HL-60/S4 treated with phorbol 12-myristate 13-acetate at 8.2 ng/mL for 4 days and 3 days (cell line): ENCODE results near the gene SETMAR.
"Not testable (repeated sequence)": the region's sequence is repeated elsewhere in the genome, so short reads cannot be mapped to it uniquely, and the experiment has no call there.

Source experiments
- in situ Hi-C: fragments of 300-500 bp; cut with MboI; formaldehyde crosslinking; loops from 2 replicates; pipeline ENCODE4 v1.15.0; 2022; ENCODE audit warnings: low sequenced_read_pairs

Gene SETMAR

DNA sequence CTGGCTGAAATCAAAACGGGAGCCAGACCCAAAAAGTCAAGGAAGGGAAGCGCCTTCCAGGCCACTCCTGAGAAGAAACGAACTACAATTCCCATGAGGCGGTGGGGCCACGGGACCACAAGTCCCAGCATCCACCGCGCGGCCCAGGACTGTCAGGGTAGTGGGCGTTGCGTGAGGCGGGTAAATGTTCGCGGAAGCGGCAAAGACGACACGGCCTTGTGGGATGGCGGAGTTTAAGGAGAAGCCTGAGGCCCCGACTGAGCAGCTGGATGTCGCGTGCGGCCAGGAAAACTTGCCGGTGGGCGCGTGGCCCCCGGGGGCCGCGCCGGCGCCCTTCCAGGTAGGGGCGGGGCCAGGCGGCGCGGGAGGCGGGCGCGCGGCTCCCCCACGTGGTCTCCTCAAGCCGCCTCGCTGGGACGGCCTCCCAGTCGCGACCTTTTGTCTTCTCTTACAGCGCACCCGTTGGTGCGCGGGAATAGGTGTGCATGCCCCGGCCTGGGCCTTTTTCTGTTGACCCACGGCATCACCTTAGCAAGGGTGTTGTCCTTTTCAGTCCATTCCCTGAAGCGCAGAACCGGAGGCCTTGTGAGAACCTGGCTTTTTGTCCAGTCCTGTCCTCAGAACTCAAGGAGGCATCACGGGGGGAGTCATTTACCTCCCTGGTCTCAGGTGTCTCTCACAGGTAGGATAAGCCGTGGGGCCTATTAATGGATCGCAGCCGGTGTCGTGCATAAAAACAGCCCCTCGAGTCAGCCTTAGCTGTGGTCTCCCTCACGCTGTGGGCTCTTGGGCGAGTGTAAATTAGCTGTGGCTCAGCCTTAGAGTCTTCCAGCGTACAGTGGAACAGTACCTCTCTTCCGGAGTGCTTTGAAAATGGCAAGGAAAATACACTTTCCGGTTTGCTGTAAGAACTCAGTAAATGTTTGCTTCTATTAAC lies at the start of gene SETMAR:
TSS of gene SETMAR (plus strand) at position 183 of the 937 bp plus-strand sequence. CDS start at position 185, 2 bp downstream.
- in situ Hi-C loops: no loop called here

DNA sequence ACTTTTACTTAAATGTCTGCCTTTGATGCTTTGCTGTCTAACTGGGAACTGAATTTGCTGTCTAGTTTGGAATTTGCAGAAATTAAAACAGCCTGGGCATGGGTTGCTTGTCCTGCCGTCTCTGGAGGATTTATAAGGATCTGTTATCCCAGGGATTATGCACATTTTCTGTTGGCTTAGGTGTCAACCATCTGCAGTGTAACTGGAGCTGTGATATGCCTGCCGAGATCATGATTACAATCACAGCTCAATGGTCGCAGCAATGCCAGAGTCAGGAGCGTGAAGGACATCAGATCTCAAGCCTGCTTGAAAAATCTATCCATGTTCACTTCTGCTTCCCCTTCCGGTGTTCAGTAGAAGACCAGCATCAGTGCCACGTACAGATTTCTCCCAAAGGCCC lies 41.8 kb upstream of the SETMAR start:
- in situ Hi-C loops: no loop called here

DNA sequence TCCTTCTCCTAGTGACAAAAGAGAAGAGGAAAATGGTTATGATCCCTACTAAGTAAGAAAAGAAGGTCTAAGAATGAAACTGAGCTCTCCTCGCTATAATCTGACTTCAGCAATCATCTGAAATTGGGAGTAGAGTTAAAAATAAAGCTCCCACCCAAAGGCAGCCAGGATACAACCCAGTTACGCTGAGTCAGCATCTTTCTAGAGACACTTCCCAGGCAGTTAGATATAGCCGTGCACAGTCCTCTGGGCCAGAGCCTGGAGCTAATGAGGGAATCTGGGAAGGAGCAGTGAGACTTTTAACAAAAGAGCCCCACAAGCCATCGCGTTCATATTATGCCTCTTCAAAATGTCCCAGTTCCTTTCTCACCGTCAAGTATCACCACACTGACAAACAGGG lies 39.1 kb upstream of the SETMAR start:
- in situ Hi-C loops: no loop called here

DNA sequence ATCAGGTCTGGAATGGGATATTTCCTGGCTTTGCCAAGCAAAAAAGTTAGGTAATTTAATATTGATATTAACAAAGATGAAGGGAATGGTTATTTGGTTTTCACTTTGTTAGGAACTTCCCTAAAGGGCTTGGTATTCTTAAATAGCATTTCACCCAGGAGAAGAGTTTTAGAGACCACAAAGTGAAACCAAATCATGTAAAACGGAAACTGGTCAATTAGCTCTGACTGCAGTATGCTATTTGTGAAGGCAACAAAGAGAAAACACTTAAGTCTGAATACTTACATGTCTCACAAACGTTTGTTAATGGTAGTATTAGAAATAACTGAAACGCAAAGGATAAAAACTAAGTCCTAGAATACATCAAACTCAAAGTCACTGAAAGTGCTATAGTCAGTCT lies 32.4 kb upstream of the SETMAR start:
- in situ Hi-C loops: no loop called here

DNA sequence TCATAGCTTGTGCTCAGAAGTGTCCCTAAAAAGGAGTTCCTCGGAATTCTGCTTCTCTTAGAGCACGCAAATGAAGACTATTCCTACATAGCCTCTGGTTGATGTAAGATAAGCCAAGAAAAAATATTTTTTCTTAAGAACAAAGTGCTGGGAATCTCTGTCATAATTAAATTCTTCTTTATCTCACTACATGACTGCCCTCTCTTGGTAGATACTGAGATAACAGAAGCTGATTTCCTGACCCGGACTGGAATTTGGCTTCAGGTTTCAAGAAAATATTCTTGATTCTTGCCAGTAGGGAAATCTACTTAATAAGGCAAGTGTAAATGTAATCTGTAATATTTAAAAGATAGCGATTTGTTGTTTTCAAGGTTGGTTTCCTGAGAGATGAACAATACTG lies 31.3 kb upstream of the SETMAR start:
- in situ Hi-C loops: no loop called here

DNA sequence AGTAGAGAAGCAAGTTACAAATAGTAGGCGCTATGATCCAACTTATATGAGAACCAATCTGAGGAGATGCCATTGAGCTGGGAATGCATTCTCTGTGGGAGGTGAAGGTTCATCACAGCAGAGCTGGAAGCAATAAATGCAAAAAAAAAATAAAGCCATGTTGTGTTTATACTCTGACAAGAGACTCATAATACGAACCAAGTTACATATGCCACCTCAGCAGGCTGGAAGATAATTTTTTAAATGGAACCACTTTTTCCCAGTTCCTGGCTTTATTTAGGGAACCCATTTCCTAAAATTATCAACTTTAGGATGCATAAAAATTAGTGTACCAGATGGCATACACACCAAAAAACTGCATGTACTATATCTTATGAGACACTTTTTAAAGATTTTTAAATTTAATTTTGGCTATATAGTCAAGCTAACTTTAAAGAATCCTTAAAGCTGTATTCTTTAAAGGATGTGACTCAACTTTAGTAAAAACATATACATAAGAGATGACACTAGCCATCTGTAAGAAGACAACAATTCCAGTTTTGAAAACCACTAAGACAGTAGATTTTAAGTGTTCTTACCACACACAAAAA lies 23.6 kb upstream of the SETMAR start:
- in situ Hi-C loops: loop anchor here (25.0 kb wide), 1 partner anchor 1092 kb away; the partner anchor contains the start of gene CRBN

DNA sequence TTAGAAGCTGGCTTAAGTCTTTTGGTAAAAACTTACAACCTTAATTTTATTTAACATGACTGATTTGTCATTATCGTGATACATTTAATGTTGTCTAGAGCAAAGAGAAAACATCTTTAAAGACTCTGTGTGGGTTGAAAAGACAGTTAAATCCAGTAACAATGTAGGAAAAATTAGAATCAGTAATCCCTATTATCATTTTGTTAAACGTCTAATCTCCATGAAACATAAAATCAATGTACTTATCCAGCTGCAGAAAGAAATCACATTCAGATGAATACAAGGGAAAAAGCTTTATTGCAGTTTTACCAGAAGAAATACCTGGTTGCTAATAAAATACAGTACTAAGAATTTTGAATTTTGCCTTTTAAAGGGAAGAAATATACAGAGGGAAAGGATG lies 21.2 kb upstream of the SETMAR start:
- in situ Hi-C loops: loop anchor here (25.0 kb wide), 1 partner anchor 1095 kb away; the partner anchor contains the start of gene CRBN

DNA sequence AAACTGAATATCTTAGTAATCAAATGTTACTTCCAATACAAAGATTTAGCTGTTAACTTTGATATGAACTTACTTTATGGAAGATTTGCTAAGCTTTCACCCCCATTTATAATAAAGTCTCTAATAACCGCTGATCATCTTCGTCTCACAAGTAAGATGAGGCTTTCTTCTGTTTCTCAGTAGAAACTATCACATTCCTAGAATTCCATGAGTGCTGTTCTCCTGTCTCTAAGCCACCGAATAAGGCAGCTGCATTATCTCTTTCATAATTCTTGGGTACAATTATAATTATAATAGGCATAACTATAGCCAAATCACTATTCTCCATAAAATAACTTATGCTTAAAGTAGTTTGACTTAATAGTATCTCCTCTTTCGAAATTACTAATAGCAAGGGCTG lies 18.3 kb upstream of the SETMAR start:
- in situ Hi-C loops: loop anchor here (25.0 kb wide), 1 partner anchor 1098 kb away; the partner anchor contains the start of gene CRBN

DNA sequence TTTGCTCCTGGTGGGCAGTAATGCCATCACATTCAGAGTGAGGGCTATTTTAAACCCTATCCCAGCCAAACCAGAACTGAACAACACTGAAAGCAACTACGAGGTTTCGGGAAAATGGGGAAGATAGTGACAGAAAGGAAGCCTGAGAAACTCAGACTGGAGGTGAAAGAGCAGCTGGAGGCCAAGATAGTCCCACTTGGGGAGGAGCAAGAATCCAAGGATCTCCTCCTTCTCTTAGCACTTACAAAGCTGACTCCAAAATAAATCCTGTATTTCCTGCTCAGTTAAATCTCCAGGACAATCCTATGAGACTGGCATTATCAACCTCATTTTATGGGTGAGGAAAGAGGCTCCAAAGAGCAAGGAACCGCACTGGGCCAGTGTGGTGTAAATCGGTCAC lies 14.1 kb upstream of the SETMAR start:
- in situ Hi-C loops: loop anchor here (25.0 kb wide), 1 partner anchor 1102 kb away; the partner anchor contains the start of gene CRBN

DNA sequence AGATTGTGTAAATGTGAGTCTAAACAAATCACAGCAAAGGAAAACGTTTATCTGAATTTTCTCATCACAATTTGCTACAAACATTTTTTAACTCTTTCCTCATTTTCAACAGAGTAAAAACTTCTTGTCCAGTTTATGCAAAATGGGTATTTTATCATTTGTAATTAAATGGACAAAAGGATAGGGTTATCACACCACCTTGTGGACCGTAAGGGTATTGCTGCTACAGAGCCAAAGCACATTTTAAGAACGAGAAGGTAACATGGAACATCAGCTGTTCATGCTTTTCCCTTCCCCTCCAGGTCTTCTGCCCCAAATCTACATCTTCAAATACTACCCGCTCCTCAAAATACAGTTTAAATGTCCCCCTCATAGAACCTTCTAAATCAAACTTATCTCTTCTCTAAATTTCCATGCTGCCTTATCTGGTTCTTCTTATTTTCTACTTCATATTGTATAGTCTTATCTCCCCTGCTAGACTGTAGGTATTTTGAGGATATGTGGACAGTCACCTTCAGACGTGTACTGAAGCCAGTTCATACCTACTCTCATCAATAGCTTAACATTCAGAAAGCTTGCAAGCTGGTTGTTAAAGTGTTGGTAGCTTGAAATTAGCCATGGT lies 12.8 kb upstream of the SETMAR start:
- in situ Hi-C loops: loop anchor here (25.0 kb wide), 1 partner anchor 1103 kb away; the partner anchor contains the start of gene CRBN

DNA sequence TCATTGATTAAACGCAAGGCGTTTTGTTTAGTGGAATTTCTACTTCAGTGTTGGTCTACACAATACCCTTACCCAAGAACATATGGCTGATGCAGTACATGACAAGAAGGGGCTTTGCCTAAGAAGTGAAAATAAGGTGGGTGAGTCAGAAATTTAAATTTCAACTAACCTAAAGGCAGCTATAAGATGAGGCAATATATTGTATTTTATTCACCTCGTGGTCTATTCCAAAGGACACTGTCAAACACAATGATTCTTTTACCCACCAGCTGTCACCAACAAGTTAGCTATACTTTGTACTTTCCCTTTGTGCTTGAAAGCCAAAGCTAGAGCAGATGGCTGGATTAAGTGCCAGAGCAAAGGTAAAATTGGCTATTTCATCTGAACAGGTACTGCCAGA lies 10.9 kb upstream of the SETMAR start:
- in situ Hi-C loops: loop anchor here (25.0 kb wide), 1 partner anchor 1105 kb away; the partner anchor contains the start of gene CRBN

DNA sequence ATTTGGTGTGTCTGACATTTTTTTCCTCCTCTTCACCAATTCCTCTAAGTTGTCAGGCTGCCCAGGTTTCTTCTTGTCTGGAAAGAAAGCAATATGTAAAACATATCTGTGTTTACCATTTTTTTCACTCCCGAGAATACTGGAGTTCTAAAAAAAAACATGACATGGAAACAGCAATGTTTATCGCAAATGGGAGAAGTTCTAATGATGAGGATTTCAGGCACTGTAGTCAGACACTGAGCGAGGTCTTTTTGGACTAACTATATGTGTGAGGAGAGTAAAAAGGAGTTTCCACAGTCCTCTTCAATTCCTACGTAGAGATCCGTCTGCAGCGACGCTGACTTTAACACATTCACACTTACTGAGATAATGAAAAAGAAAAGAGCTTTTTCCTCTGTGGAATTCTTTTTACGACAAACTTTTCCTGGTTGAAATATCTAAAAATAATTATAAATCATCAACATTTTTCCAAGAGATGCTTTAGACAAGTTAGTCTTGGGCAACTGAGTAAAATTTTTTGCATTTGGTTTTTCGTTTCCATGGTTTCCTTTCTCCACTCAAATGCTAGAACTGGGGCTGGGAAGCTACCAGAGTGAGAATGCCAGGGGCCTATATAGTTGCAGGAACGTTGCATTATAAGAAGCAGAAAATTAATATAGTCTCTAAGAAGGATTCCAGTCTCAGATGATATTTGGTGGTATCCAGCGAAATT lies 8.4 kb upstream of the SETMAR start:
- in situ Hi-C loops: loop anchor here (25.0 kb wide), 1 partner anchor 1107 kb away; the partner anchor contains the start of gene CRBN

DNA sequence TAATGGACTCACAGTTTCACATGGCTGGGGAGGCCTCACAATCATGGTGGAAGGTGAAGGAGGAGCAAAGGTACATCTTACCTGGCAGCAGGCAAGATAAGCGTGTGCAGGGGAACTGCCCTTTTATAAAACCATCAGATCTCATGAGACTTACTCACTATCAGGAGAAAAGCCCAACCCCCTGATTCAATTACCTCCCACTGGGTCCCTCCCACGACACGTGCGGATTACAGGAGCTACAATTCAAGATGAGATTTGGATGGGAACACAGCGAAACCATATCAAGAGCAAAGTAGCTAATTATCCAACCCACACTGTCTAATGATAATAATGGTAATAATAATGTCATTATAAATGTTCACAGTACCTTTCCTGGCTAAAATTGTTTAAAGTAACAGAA lies 6.7 kb upstream of the SETMAR start:
- in situ Hi-C loops: loop anchor here (25.0 kb wide), 1 partner anchor 1109 kb away; the partner anchor contains the start of gene CRBN

DNA sequence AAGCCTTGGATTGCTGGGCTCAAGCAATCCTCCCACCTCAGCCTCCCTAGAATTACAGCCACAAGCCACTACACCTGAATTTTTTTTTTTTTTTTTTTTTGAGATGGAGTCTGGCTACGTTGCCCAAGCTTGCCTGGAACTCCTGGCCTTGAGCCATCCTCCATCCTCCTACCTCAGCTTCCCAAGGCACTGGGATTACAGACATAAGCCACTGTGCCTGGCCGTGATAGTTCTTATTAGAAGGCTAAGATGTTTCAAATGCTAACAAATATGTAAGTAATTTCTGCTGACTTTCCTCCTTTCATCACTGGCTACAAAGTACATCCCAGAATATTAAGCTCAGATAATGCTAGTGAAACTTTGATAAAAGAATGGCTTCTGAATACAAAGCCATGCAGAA lies 5.7 kb upstream of the SETMAR start:
- in situ Hi-C loops: loop anchor here (25.0 kb wide), 1 partner anchor 1110 kb away; the partner anchor contains the start of gene CRBN

DNA sequence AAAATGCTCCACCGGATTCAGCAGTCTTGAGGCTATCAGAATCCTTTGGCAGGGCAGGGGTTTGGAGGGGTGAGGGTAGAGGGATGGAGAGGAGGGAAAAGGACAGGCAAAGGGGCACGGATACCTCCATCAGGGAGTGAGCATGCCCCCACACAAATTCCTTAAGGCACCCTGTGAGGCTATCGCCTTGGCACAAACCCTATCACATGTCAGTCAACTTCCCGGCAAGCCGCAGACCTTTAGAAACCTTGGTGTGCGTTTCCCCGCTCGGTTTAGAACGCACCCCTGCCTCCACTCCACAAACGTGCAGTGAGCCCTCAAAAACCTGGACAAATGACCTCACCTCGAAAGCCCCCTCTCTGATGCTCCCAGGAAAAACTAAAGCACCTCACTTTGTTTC lies 422 bp upstream of the SETMAR start:
- in situ Hi-C loops: no loop called here

DNA sequence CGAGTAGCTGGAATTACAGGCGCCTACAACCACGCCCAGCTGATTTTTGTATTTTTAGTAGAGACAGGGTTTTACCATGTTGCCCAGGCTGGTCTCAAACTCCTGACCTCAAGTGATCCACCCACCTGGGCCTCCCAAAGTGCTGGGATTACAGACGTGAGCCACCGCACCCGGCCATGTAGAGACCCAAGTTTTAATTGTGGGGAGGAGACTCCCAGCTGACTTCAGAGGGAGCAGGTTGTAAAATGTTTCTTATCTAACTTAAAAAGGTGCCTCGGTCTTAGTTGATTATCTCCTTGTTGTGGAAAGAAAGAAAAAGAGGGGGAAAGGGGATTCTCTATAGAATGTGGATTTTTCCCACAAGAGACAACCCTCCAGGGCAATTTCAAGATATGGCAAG lies 2.0 kb downstream of the SETMAR start:
- in situ Hi-C loops: not testable (repeated sequence)

DNA sequence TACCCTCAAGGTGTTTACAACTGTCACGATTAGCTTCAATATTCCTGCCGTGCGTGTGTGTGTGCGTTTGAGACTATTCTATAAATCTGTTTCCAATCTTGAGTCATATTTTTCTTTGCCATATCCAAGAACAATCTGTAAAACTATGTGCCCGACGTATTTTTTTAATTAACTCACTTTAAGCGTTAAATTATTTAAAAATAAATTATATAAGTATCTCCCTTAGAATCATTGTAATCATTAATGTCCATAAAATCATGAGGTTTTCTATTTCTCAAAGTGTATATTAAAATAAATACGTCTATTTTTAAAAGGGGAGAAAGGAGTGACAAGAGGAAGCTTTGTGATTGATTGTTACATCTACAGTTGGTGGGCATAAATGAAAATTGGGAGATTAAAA lies 2.9 kb downstream of the SETMAR start:
- in situ Hi-C loops: no loop called here

DNA sequence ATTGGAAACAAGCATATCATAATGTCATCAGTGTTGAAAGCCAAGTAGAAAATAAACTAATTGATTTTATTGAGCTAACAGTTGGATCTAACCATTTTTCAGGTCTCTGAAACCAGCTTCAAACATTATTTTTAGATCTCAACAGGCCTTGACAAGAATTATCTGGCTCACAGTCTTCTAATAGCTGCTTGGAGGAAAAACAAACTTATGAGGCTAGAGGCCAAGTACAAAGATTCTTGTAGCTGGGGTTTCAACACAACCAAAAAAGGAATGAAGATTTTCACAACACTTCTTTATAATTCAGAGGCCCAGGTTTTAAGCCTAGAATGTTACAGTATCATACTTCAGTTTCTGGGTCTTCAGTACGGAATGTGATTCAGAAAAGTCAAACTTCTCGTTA lies 3.7 kb downstream of the SETMAR start:
- in situ Hi-C loops: no loop called here

DNA sequence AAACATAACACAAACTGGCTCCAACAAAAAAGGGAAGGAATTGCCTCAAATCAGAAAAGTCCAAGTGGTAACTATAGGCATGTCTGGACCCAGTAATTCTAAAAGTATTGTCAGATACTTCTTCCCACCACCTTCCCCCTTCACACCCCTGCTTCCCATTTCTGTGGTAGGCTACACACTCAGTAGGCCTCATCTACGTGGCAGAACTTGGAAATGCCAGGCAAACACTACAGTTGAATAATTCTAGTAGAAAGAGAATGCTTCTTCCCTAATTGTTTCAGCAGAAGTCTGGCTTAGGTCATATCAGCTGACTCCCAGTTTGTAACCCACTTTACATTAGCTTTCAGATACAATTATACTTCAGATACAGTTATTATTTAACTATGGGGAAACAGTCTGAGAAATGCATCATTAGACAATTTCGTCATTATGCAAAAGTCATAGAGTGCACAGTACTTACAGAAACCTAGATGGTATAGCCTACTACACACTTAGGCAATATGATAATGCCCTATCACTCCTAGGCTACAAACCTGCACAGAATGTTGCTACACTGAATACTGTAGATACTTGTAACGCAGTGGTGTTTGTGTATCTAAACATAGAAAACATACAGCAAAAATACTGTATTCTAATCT lies 6.4 kb downstream of the SETMAR start:
- in situ Hi-C loops: no loop called here

DNA sequence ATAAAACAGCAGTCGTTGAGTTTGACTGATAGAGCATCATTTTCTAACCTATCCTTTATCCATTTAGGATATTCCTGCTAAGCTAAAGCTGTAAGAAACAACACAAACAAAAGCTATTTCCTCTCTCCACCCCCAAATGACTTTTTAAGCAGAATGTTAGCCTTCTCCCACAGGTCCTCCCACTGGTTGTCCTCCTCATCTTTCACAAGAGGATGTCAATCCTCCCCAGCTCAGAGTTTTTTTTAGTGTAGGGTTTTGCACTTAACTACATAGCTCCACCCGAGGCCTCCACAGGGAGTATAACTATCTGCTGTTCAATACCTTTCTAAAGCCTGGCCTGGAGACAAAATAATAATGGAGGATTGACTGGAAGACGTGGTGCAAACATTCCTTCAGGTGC lies 7.8 kb downstream of the SETMAR start:
- in situ Hi-C loops: no loop called here
